Spleen (tissue), 11 donors: Measurements from ENCODE around the gene PEAK1. TPM values are rescaled to one million over a fixed set of nuclear protein-coding genes. Genes with fewer than 3 reads are reported as not detected.

Source experiments
- DNase-seq: peaks from one replicate; pipeline ENCODE4 v3.0.0-alpha.2; 2020
- H3K27ac ChIP-seq, 8 donors: fragments of 200-600 bp; sonication (generic) in 7 of 8; 1 replicate in 4 of 8; 2 replicates in 4 of 8; pipeline versions ENCODE4 v1.5.0 to v1.8.0; 2016 to 2021; ENCODE audit warnings: inconsistent platforms in 4 of 8, mild to moderate bottlenecking in 4 of 8, moderate library complexity in 1 of 8
- H3K27me3 ChIP-seq, 7 donors: fragments of 200-600 bp; sonication (generic) in 6 of 7; replicated peaks in 1 of 7; 1 replicate in 4 of 7; 2 replicates in 3 of 7; pipeline versions ENCODE4 v1.5.0 to v1.8.0; 2016 to 2021; ENCODE audit warnings: inconsistent platforms in 3 of 7, mild to moderate bottlenecking in 1 of 7
- H3K36me3 ChIP-seq, 6 donors: fragments of 200-600 bp; sonication (generic) in 5 of 6; 1 replicate in 4 of 6; 2 replicates in 2 of 6; pipeline versions ENCODE4 v1.5.0 to v1.8.0; 2016 to 2021; ENCODE audit warnings: inconsistent platforms in 2 of 6
- H3K4me1 ChIP-seq, 6 donors: fragments of 200-600 bp; sonication (generic) in 5 of 6; 1 replicate in 3 of 6; 2 replicates in 3 of 6; pipeline versions ENCODE4 v1.5.0 to v1.8.0; 2016 to 2021; ENCODE audit warnings: inconsistent platforms in 3 of 6
- H3K4me3 ChIP-seq, 8 donors: fragments of 200-600 bp; sonication (generic) in 7 of 8; 1 replicate in 4 of 8; 2 replicates in 4 of 8; pipeline versions ENCODE4 v1.5.0 to v1.8.0; 2016 to 2021; ENCODE audit warnings: inconsistent platforms in 4 of 8, mild to moderate bottlenecking in 4 of 8, moderate library complexity in 2 of 8
- H3K9me3 ChIP-seq, 8 donors: fragments of 200-600 bp; sonication (generic) in 7 of 8; 1 replicate in 4 of 8; 2 replicates in 4 of 8; pipeline versions ENCODE4 v1.5.0 to v1.8.0; 2016 to 2021; ENCODE audit warnings: inconsistent platforms in 4 of 8
- CTCF ChIP-seq, 11 experiments: fragments of 200-600 bp in 7 of 11; fragments of 450-650 bp in 4 of 11; sonication (generic) in 4 of 11; IDR thresholded peaks in 8 of 11; conservative IDR thresholded peaks in 3 of 11; 1 replicate in 7 of 11; 2 replicates in 4 of 11; pipeline versions ENCODE4 v1.4.0 to v1.8.0; 2016 to 2021; ENCODE audit warnings: antibody characterized with exemption in 11 of 11, inconsistent platforms in 4 of 11, mild to moderate bottlenecking in 1 of 11
- POLR2A ChIP-seq, 3 donors: fragments of 450-650 bp; IDR thresholded peaks; one replicate each; pipeline ENCODE4 v1.5.1; 2017; ENCODE audit warnings: antibody characterized with exemption in 3 of 3, mild to moderate bottlenecking in 1 of 3
- POLR2AphosphoS5 ChIP-seq, 3 donors: sonication (generic); formaldehyde crosslinking; IDR thresholded peaks; one replicate each; pipeline ENCODE4 v1.5.1; 2017; ENCODE audit warnings: antibody characterized with exemption in 3 of 3
- WGBS, 5 donors: extraction: QIAGEN DNeasy Blood & Tissue Kit in 3 of 5; methylation state at CpG; one replicate each; pipeline versions ENCODE4 v1.1.5 to v1.1.7; 2013 to 2018; 5-methylcytosine and 5-hydroxymethylcytosine counted together
- intact Hi-C: fragments of 100-400 bp; cut with DNase I; formaldehyde crosslinking; loops from one replicate; pipeline ENCODE4 v1.15.0; 2023; ENCODE audit warnings: low total_unique reads
- polyA plus RNA-seq, 3 donors: library from polyadenylated mRNA; stranded (reverse); fragments of 200-250 nt; gene quantifications; one replicate each; pipeline ENCODE4 v1.2.1, GENCODE V29; 2013
- total RNA-seq, 7 donors: library from RNA; depleted of rRNA in 3 of 7; stranded (reverse); fragments of >200 nt in 3 of 7; fragmentation: NEBNext Ultra II Directional in 4 of 7; extraction: Animal tissue kit (Norgen Biotek cat#: 25700) in 4 of 7; gene quantifications; one replicate each; pipeline versions ENCODE4 v1.1.0 to v1.2.1, GENCODE V29; 2016 to 2021
- donor health status: healthy with polysubstance abuse.
- donor health status: DM: no; HTN: no; CAD: no; lungs with moderate emphysema.
- donor health status: DM: no; HTN: no; CAD: no.
- donor health status: Bipolar disorder and iron deficiency.
- donor health status: healthy.
- donor health status: DM: no; HTN: no; CAD: no.
- donor health status: DM: yes; HTN: yes; CAD: no.

PEAK1 gene
- total and polyA plus RNA-seq, 10 donors, result 5.0 to 415 (median 175) TPM

DNA sequence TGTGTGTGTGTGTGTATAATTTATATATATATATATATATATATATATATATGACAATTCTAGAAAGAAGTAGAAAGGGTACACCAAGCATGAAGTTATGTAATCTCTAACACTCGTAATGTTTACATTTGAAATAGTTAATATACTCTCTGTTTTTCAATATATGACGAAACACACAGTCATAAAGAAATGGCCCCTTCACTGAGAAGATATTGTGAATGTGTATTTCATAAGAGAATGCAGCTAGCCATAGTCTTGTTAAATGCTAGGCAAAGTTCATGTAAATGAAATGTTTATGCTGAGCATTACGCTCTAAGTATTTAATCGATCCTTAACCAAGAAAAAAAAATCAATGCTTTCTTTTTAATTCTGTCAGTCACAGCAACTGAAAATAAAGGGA is 194.3 kb downstream of the PEAK1 start:
- Histone ChIP-seq H3K36me3 (peaks cover 0 to 7% (median 0%) of the 10 kb centered on the region in 6 donors), H3K27me3 (no peaks in the 10 kb centered on the region), H3K4me3 (no peak overlapping the region), H3K9me3 (no peaks in the 10 kb centered on the region), H3K27ac (peak overlapping the region in 1 of 8 donors; percentile 62), H3K4me1 (peaks cover 7 to 31% (median 17%) of the 10 kb centered on the region in 6 donors)
- intact Hi-C loops, result no loop called here
- WGBS, 5 donors, result 78 to 90% (median 86%) methylated on average over 4 of the region's 4 CpGs
- DNase-seq, result no peak
- TF ChIP-seq POLR2AphosphoS5 (IDR thresholded peaks at IDR 0.05) (no peak), POLR2A (IDR thresholded peaks at IDR 0.05) (no peak), CTCF (IDR thresholded peaks at IDR 0.05 in 8 of 11, conservative IDR thresholded peaks at IDR 0.05 in 3 of 11) (no peak)

GRCh38 chr15:77225088-77225487 is 194.8 kb downstream of the PEAK1 start:
- Histone ChIP-seq H3K36me3 (peaks cover 0 to 1% (median 0%) of the 10 kb centered on the region in 6 donors), H3K4me3 (no peak overlapping the region), H3K9me3 (no peaks in the 10 kb centered on the region), H3K27me3 (no peaks in the 10 kb centered on the region), H3K4me1 (peaks cover 7 to 31% (median 17%) of the 10 kb centered on the region in 6 donors), H3K27ac (peak overlapping the region in 6 of 8 donors; percentile 5 to 62 (median 38))
- intact Hi-C loops, result no loop called here
- 73 to 82% (median 78%) methylated on average over 2 of the region's 2 CpGs for WGBS, 5 donors
- DNase-seq, result no peak
- TF ChIP-seq POLR2A (IDR thresholded peaks at IDR 0.05) (no peak), POLR2AphosphoS5 (IDR thresholded peaks at IDR 0.05) (no peak), CTCF (IDR thresholded peaks at IDR 0.05 in 8 of 11, conservative IDR thresholded peaks at IDR 0.05 in 3 of 11) (no peak)

GRCh38 chr15:77224352-77224751 is 195.6 kb downstream of the PEAK1 start:
- Histone ChIP-seq H3K4me3 (no peak overlapping the region), H3K36me3 (no peaks in the 10 kb centered on the region), H3K4me1 (peaks cover 7 to 31% (median 17%) of the 10 kb centered on the region in 6 donors), H3K9me3 (no peaks in the 10 kb centered on the region), H3K27me3 (no peaks in the 10 kb centered on the region), H3K27ac (peak overlapping the region in 7 of 8 donors; percentile 5 to 62 (median 27))
- no peak for TF ChIP-seq POLR2AphosphoS5 (IDR thresholded peaks at IDR 0.05)
- no peak for TF ChIP-seq CTCF (IDR thresholded peaks at IDR 0.05 in 8 of 11, conservative IDR thresholded peaks at IDR 0.05 in 3 of 11)
- TF ChIP-seq POLR2A (IDR thresholded peaks at IDR 0.05), result no peak
- intact Hi-C loops, result no loop called here
- no peak for DNase-seq
- 35 to 58% (median 39%) methylated on average over 1 of the region's 1 CpG for WGBS, 5 donors

- 92 to 98% (median 96%) methylated on average over 3 of the region's 3 CpGs for WGBS, 5 donors
- H3K27me3 ChIP-seq, result no peaks in the 10 kb centered on the region
- H3K4me3 ChIP-seq, result no peak overlapping the region
- intact Hi-C loops, result no loop called here
- H3K36me3 ChIP-seq, result peaks cover 0 to 7% (median 0%) of the 10 kb centered on the region in 6 donors
- H3K27ac ChIP-seq, result no peak overlapping the region
- H3K9me3 ChIP-seq, result no peaks in the 10 kb centered on the region
- no peak for DNase-seq
- TF ChIP-seq POLR2AphosphoS5 (IDR thresholded peaks at IDR 0.05), result no peak
- no peak for TF ChIP-seq POLR2A (IDR thresholded peaks at IDR 0.05)
- TF ChIP-seq CTCF (IDR thresholded peaks at IDR 0.05 in 8 of 11, conservative IDR thresholded peaks at IDR 0.05 in 3 of 11), result no peak
- H3K4me1 ChIP-seq, result peaks cover 7 to 31% (median 17%) of the 10 kb centered on the region in 6 donors
Observed at GRCh38 chr15:77221708-77222107, 198.2 kb downstream of the PEAK1 start.
